Activated T-cell treated with anti-CD3 and anti-CD28 coated beads, Interleukin-2, amount 50 U/mL, for 48 hours (primary cell): Measurements from ENCODE around the gene LRRC27.
"Not testable (repeated sequence)": the region's sequence is repeated elsewhere in the genome, so short reads cannot be mapped to it uniquely, and the experiment has no call there.

Experiments
- DNase-seq, 2 experiments: peaks; one replicate each; pipeline ENCODE4 v3.0.0-alpha.2; 2020

The LRRC27 gene

DNA sequence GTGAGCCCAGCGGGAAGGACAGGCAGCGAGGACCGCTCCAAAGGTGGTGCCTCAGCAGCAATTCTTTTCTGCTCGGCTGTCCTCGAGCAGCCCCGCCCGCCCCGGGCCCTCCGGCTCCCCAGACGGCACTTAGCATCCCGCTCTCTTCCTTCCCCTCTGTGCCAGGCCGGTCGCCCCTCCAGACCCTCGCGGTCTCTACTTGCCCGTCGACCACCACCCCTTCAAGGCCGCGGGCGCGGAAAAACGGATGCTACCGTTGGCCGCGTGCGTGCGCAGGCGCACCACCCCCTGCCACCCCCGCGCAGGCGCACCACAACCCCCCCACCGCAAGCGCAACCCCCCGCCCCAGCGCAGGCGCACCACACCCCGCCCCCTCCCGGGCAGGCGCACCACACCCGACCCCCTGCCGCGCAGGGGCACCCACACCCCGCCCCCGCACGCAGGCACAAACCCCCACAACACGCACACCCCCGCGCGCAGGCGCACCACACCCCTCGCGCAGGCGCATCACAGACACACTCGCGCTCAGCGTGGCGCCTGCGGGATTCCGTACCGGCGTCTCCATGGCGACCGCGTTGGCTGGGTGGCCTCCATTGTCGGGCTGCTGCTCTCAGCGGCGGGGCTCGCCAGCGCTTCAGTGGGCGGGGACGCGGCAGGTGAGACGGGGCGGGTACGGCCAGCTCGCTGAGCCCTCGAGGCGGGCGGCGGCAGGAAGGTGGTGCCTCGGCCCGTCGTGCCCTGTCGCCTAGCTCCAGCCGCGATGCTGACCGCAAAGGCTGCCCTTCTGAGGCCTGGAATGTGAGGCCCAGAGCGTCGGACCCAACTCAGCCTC, at the start of gene LRRC27:
TSS of gene LRRC27 (plus strand) at position 593 of the 832 bp plus-strand sequence. CDS start 1,332 bp downstream, outside the sequence.
- peak; percentile 99 for DNase-seq

DNA sequence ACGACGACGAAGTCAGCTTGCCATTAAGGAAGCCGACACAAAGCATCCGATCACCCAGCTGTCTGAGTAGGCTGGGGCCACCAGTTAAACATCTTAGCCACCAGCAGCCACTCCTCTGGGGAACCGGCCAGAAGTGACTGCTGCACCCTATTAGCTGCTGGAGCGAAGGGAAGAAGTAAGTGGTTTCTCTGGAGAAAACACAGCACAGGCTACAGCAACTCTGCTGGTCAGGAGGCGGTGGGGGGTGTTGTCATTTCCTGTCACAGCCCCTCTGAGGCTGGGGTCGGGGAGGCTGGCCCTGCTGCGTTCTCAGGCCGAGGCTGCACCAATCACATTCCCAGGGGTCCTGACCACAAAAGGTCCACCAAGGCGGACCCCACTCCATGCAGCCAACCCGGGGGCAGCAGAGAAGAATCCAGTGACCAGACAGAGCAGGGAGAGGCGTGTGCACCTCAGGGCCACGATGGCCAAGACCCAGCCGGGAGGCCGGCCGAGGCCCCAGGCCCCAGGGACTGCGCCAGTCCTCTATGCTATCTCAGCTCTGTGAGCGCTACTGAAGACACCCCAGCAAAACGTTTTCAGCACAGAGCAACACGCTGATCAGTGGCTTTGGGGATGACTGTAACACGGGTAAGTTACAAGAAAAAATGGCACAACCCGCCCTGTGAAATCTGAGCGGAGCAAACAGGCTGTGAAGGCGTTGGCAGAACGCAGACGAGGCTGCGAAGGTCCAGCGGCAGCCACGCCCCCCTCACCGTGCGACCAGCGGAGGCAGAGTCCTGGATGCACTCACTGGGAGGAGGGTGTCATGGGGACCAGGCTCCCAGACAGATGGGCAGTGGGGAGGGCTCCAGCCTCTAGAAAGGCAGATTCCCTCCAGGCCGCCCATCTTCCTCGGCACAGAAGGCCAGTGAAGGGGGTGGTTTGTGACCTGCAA, 49.1 kb upstream of the LRRC27 start:
- DNase-seq: no peak

DNA sequence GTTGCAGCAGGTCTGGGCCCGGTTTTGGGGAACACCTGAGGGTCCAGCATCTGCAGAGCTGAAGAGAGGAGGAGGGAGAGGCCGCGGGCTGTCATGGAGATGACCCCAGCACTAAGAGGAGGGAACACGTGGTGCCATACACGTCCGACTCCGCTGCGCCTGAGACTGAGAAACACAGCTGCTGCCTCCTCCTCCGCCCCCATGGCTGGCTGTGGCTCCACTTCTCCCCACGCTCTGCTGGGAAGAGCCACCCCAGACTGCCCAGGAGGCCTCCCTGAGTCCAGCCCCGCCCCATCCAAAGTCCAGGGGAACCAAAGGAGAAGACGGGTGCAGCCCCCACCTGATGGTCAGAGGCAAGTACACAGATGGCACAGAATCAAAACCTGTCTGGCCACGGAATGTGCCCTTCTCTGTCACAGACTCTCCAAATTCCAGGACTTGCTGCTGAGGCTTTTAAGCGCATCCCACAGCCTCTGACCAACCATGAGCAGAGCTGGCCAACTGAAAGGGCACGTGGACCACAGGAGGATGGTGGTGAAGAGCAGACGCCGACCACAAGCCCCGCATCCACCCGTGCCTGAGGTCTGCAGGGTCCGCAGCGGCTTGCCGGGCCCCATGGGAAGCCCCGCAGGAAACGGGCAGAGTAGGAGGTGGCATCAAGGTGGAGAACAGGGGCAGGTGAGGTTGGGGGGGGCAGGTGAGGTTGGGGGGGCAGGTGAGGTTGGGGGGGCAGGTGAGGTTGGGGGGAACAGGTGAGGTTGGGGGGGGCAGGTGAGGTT, 48.2 kb upstream of the LRRC27 start:
- no peak for DNase-seq

DNA sequence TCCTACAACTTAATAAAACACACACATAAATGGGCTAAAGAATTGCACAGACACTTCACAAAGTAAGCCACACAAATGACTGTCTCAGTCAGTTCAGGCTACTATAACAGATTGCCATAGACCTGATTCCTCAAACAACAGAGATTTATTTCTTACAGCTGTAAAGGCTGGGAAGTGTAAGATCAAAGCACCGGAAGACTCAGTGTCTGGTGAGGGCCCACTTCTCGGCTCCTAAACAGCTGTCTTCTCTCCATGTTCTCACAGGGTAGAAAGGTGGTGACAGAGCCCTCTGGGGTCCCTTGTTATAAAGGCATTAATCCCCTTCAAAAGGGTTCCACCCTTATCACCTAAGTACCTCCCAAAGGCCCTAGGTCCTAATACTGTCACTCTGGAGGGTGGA, 42.6 kb upstream of the LRRC27 start:
- DNase-seq: no peak

DNA sequence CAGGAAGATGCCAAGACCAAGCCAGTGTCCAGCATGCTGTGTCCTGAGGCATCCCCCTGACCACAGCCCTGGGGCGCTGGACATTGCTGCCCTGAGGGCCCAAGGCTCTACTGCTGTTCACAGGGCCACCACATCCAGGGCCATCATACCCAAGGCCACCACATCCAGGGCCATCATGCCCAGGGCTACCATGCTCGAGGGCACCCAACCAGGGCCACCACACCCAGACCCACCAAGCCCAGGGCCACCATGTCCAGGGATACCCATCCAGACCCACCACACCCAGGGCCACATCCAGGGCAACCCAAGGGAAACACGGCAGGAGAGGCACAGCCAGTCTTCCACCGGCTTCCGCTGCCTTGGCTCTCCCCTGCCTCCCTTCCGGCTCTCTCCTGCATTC, 41.4 kb upstream of the LRRC27 start:
- DNase-seq: no peak

DNA sequence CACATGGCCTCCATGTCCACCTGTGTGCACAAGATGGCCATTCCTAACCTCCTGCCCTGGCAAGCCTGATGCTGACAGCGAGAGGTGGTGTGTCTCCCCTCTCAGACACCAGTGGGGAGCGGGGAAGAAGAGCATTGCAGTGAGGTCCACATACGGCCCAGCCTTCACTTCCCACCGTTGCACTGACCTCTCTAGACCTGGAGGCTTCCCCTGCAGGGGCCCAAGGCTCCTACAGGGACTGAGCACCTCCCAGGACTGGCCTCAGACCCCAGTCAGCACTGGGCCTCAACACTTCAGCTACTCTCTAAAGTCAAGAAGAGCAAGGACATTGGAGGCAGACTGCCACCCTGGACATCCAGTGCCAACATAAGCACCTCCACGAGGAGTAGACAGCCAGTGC, 40.2 kb upstream of the LRRC27 start:
- no peak for DNase-seq

DNA sequence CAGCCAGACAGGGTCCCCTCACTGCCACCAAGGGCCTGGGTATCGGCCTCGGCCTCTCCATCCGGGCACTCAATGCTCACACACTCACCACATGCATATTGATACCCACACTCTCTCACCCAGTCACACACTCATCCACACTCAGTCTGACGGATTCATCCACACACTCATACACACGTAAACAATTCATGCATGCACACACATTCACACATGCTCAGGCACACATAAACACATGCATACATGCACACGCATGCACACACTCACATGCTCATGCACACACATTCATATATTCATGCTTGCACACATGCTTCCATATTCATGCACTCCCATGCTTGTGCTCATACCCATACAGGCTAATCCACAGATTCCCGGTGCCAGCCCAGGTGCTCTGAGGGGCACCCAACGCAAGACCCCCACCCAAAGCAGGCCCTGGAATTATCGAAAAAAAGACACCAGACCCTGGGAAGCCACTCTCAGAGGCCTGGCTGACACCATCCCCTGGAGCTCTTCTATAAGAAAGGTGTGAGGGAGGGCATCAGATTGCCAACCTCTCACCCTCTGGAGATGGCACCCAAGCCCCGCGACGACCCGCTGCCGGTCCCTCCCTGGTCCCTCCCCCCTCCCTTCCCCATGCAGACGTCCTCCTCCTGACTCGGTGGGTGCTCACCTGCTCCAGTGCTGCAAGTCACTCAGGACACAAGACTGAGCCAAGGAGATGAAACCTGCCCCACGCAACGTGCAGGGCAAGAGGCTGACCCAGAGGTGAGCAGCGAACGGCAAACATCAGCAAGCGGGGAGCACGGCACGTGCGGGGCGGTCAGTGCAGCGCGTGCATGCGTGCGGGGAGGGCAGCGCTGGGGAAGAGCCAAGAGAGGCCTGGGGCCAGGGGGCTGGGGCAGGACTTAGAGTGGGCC, 39.4 kb upstream of the LRRC27 start:
- no peak for DNase-seq

DNA sequence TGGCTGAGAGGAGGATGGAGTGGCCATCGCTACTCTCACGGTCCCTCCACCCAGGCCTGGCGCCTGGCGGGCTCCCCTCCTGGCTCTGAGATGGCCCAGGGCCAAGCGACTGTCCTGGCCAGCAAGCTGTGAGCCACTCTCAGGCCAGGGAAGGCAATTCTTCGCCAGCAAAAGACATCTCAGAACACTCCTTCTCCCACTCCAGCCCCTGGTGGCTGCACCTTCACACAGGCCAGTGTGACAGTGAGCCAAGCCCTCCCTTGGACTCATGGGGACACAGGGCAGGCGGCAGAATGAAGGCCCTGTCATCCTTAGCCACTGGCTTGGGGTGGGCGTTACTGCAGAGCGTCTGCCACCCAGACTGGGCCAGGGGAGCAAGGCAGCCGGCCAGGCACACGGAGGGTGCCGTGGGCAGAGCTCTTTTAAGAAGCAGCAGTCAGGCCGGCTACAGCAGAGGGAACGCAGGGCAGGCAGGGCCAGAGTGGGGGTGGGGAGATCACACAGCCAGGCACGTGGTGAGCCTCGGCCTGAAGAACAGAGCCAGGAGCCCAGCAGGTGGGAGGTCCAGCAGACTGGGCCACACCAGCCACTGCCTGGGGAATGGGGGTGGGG, 38.7 kb upstream of the LRRC27 start:
- DNase-seq: no peak

DNA sequence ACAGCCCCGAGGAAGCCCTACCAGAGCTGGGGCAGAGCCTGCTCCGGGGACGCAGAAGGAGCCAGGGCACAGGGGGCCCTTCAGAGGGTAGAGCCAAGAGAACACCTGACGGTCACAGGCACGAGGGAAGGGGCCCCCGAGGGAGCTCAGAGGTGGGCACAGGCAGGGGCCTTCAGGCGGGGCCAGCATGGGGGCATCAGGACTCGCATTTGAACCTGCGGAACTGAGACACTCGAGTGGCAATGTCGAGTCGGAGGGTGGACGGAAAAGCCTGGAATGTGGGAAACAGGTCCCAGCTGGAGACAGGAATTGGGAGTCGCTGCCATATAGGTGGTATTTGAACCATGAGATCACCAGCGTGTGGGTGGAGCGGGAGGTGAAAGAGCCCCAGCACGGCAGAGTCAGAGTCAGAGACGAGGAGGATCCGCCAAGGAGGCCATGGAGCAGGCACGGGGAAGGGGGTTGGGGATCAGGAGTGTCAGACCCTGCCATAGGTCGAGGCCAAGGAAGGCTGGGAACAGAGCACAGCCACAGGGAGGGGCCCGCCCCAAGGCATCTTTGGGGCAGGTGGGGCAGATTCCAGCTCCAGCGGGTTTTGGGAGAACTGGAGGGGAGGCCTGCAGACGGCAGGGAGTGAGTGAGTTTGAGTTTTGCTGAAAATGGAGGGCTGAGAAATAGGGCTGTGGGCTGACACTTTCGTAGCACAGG, 38.0 kb upstream of the LRRC27 start:
- DNase-seq: no peak

DNA sequence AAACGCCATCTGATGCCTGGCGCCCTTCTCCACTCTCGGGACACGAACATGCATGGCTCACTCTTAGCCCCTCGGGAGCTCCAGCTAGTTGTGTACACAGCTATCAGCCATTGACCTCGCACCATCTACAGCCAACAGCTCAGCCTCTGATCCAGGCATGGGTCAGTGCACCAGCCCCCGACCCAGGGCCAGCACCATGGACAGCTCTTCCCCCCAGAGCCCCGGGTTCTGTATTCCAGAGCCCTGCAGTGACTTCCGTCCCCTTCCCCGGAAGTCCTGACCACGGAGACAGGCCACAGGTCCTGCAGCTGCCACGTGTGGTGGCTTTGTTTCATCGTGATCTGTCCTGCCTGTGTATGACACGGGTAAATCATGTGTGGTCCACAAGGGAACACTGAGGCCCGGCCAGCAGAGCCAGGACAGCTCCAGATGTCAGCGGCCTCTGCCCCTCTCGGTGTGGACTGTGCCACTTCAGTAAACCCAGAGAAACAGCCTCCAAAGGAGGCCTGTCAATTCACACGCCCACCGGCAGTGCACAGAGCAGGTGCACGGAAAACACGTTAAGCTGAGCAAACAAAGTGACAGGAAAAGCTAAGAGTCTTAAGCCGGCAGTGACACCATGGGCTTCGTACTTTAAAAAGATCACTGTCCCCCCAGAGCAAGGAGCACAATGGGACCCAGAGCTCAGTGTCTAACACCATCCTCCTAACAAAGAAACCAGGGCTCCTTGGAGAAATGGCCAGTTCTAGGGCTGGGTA, 37.3 kb upstream of the LRRC27 start:
- DNase-seq: no peak

DNA sequence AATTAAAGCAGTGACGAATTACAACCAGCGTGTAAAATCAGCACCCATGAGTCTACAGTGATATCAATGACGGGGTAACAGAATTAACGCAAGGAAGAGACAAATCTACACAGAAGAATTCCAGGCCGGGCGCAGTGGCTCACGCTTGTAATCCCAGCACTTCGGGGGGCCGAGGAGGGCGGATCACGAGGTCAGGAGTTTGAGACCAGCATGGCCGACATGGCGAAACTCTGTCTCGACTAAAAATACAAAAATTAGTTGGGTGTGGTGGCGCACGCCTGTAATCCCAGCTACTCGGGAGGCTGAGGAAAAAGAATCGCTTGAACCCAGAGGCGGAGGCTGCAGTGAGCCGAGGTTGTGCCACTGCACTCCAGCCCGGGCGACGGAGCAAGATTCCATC, 36.5 kb upstream of the LRRC27 start:
- DNase-seq: not testable (repeated sequence)

DNA sequence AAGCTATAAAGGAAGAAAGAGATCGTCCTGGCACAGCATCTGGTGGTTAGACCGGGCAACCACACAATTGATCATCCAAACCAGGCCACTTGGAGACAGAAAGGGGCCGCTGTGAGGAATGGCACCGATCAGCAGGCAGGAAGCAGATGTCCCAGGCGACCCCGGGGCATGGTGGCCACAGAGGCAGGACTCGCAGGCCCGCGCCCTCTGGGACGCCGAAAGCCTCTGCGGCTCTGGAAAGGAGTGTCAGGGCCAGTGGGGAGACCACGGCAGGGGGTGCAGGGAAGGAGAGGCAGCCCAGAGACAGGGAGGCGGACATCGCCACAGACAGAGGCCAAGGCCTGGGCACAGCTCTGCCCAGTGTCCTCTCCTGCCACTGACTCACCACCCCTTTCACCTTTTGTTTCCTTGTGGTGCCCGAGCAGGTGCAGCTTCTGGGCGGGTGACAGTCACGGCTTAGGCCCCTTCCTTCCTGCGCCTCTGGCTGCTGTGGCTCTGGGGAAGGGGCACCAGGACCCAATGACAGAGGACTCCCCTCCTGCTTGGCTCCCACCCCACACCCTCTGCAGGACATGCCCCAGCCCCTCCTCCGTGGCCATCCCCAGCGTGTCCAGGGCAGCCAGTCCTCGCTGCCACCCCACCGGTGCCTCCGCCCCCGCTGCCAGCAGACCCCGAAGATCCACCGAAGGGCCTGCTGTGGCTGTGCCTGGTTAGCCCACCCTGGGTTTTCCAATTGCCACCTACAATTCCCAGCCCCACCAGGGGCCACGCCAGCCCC, 35.1 kb upstream of the LRRC27 start:
- DNase-seq: no peak

DNA sequence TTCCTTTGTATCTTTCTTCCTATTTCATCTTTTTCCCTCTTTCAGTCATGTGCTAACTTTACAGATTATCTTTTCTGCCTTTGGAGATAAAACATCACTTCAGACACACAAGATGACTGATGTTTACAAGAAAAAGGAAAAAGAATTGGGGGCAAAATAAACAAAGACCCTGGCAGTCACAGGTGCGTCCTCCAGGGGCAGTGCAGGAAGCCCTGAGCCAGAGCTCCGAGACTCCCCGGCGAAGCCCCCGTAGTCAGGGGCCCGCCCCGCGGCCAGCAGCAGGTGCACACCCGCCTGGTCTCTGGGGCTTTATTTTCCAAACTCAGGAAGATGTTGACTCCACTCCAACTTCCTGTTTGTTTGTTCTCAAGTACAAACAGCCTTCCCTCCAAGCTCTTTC, 34.5 kb upstream of the LRRC27 start:
- no peak for DNase-seq

DNA sequence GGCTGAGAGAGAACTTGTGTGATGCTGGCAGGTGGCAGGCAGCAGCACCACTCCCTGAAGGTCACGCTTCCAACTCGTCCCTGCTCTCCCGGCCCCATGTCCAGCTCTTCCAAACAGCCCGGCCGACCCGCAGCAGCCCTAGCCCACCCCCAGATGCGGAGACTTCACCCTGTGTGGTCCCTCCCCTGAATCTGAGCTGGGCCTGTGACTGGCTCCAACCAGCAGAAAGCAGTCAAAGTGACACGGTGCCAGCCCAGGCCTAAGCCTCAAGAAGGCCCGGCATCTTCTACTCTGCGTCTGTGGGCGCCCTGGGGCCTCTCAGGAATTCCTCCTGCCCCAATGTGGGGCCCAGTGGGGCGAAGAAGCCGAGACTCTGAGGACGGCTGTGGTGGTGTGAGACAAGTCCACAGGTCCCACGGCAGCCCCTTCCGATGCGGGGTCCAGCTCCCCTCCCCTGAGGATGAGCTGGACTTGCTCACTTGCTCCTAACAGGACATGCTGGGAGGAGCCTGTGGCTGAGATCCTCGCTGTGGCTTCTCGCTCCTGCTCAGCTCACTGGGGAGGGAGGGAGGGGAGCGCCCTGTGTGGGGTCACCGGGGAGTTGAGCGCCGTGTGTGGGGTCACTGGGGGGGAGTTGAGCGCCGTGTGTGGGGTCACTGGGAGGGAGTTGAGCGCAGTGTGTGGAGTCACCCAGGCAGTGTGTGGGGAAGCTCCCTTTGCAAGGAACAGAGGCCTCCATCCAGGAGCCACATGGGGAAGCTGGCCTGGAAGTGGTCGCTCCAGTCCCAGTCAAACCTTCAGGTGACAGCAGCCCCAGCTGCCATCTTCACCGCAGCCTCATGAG, 33.7 kb upstream of the LRRC27 start:
- DNase-seq: no peak

DNA sequence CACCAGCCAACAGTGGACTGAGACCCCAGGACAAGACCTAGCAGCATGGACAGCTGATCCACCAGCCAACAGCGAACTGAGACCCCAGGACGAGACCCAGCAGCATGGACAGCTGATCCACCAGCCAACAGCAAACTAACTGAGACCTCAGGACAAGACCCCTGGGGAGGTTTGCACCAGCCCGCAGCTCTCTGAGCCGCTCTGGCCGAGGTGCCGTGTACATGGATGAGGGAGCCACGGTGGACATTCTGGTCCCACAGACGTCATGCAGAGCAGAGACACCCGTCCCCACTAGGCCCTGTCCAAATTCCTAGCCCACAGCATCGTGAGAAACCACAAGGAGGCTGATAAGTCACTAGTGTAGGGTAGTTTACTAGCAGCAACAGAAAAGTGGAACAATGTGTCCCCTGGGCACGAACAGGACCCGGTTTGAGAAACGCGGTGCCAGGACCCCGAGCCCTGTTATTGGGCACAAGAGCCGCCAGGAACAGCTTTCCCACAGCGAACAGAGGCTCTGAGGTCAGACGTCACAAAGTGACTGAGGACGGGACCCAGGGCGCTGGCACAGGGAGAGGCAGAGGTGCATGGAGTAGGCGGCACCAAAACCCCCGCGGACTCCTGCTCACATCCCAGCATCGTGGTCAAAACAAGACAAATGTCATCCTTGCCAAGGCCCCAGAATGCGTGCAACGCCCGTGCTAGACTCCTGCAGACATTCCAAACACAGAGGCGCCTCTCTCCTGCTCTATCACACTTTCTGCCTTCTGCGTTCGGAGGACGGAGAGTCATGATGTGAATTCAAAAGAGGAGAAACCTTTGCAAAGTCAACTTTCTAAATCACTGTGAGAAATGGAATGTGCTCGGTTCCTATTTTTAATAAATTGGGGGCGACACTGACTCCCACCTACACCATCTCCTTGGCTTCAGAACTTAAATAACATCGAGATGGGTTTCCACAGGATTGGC, 32.3 kb upstream of the LRRC27 start:
- DNase-seq: no peak

DNA sequence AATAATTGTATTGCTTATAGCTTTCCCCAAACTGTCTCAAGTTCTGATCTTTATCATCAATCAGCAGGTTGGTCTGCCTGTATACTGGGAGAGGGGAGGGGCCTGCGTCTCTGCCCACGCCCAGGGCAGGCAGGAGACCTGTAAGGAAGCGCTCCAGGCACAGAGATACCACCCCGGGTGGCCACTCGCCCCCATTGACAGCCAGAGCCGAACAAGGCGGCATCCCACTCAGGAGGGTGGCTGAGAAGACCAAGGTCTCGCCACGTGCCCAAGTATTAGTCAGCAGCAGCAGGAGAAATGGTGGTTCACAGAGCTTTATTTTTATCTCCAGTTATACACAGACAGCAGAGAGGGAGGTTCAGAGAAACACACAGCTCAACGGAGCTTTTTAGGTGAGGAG, 31.4 kb upstream of the LRRC27 start:
- DNase-seq: no peak
